Measurements from ENCODE around the gene SMG9.
A peak's percentile ranks its signal among the peaks of the same experiment; 100 is the strongest.

DNA sequence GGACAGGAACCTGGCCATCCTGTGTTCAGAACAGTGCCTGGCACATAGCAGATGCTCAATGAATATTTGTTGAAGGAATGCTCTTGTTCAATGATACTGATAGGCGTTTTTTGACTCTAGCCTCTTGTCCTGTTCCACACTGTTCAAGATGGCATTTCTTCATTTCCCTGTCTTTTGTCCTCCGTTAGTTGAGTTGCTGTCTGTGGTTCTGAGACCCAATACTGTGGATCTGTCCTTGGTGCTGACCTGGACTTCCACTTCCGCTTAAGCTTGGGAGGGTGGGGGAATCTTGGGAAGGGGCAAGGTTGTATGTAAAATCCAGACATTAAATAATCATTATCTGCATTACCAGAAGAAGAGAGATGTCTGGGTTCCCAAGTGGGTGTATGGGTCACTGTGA lies 34.3 kb upstream of the SMG9 start:
- no peak for TF ChIP-seq CTCF (conservative IDR thresholded peaks at IDR 0.05; ENCODE audit: low read depth, low read length)
- peak; percentile 77 for TF ChIP-seq RCOR1 (IDR thresholded peaks at IDR 0.05; ENCODE audit: insufficient replicate concordance, low read length)
- no peak for TF ChIP-seq MAFK (IDR thresholded peaks at IDR 0.05; ENCODE audit: low read depth, low read length)
- 0 out of 2 replicates have a peak, but pooled peaks have one; percentile 35 for TF ChIP-seq MXI1 (IDR thresholded peaks at IDR 0.05; ENCODE audit: borderline replicate concordance, low read depth, low read length)
- no peak for TF ChIP-seq RFX5 (IDR thresholded peaks at IDR 0.05; ENCODE audit: low read depth, low read length)
- no peak for TF ChIP-seq SMC3 (IDR thresholded peaks at IDR 0.05; ENCODE audit: low read depth, low read length)
